Heart left ventricle (tissue), 16 donors: Measurements from ENCODE around the gene NPPC. TPM values are rescaled to one million over a fixed set of nuclear protein-coding genes. Genes with fewer than 3 reads are reported as not detected.

Experiments used
- ATAC-seq, 4 donors: fragments of 200-7000 bp; cut with Tn5 transposase; one replicate each; pipeline ENCODE4 v1.9.1; 2020 to 2022; ENCODE audit warnings: moderate library complexity in 4 of 4, mild to moderate bottlenecking in 3 of 4, moderate number of reproducible peaks in 1 of 4
- DNase-seq, 5 donors: peaks; one replicate each; pipeline ENCODE4 v3.0.0-alpha.2; 2020
- H3K27ac ChIP-seq, 12 donors: fragments of 200-600 bp; sonication (generic) in 4 of 12; one replicate each; pipeline versions ENCODE4 v1.5.0 to v1.8.0; 2016 to 2022; ENCODE audit warnings: mild to moderate bottlenecking in 2 of 12
- H3K27me3 ChIP-seq, 9 donors: fragments of 200-600 bp; sonication (generic) in 2 of 9; one replicate each; pipeline versions ENCODE4 v1.5.1 to v1.8.0; 2016 to 2022; ENCODE audit warnings: mild to moderate bottlenecking in 3 of 9
- H3K36me3 ChIP-seq, 9 donors: fragments of 200-600 bp; sonication (generic) in 2 of 9; one replicate each; pipeline versions ENCODE4 v1.5.0 to v1.8.0; 2018 to 2022; ENCODE audit warnings: mild to moderate bottlenecking in 2 of 9
- H3K4me1 ChIP-seq, 12 donors: fragments of 200-600 bp; sonication (generic) in 4 of 12; one replicate each; pipeline versions ENCODE4 v1.5.0 to v1.8.0; 2016 to 2022; ENCODE audit warnings: mild to moderate bottlenecking in 3 of 12
- H3K4me3 ChIP-seq, 12 donors: fragments of 200-600 bp; sonication (generic) in 4 of 12; one replicate each; pipeline versions ENCODE4 v1.5.0 to v1.8.0; 2017 to 2022; ENCODE audit warnings: mild to moderate bottlenecking in 9 of 12, moderate library complexity in 4 of 12
- H3K9me3 ChIP-seq, 12 donors: fragments of 200-600 bp; sonication (generic) in 4 of 12; one replicate each; pipeline versions ENCODE4 v1.5.0 to v1.8.0; 2016 to 2022; ENCODE audit warnings: mild to moderate bottlenecking in 1 of 12
- POLR2A ChIP-seq, 2 donors: fragments of 450-650 bp; IDR thresholded peaks; one replicate each; pipeline ENCODE4 v1.6.1; 2017; ENCODE audit warnings: antibody characterized with exemption in 2 of 2, mild to moderate bottlenecking in 2 of 2, moderate library complexity in 2 of 2
- WGBS, 4 donors: extraction: QIAGEN DNeasy Blood & Tissue Kit in 2 of 4; methylation state at CpG; one replicate each; pipeline versions ENCODE4 v1.1.5 to v1.1.7; 2013 to 2018; 5-methylcytosine and 5-hydroxymethylcytosine counted together
- intact Hi-C, 10 donors: fragments of 100-400 bp; cut with DNase I; formaldehyde crosslinking; loops; one replicate each; pipeline versions ENCODE4 v1.11.1 to v1.14.2; 2022
- polyA plus RNA-seq, 2 donors: library from polyadenylated mRNA; stranded (reverse); fragments of 200-250 nt; gene quantifications; one replicate each; pipeline ENCODE4 v1.2.3, GENCODE V29; 2013
- total RNA-seq, 9 donors: library from RNA; depleted of rRNA in 2 of 9; stranded (reverse); fragments of >200 nt in 2 of 9; fragmentation: NEBNext Ultra II Directional in 3 of 9; extraction: Animal tissue kit (Norgen Biotek cat#: 25700) in 3 of 9; gene quantifications; one replicate each; pipeline versions ENCODE4 v1.1.0 to v1.2.4, GENCODE V29; 2016 to 2023
- TF ChIP-seq, protein P1 (sequence below), 12 donors: fragments of 200-600 bp; sonication (generic) in 4 of 12; IDR thresholded peaks; one replicate each; pipeline versions ENCODE4 v1.5.0 to v1.8.0; 2018 to 2022; ENCODE audit warnings: antibody characterized with exemption in 12 of 12, mild to moderate bottlenecking in 5 of 12
- donor health status: ischemic (EF 13 %, LVEDD 7.1; RV severe dilation, severe dysfunction).
- donor health status: healthy with polysubstance abuse.
- donor health status: DM: no; HTN: yes; CAD: no.
- donor health status: DM: no; HTN: no; CAD: no.
- donor health status: ischemic (EF 25% LVEDD 6.9; RV normal size, moderate dysfunction).
- donor health status: ischemic (EF 25% LVEDD 5.7; RV mildly dilated, moderate dysfunction).
- donor health status: healthy.
- donor health status: DM: yes; HTN: yes; CAD: no.
- donor health status: ischemic (EF 35%, LVEDD 5.7; RV mildly dilated, moderate dysfunction).
- donor health status: nonischemic (EF 11% LVEDD 7.7; RV severe dilation, severe dysfunction).
- donor health status: DM: yes; HTN: yes; CAD: no.
- donor health status: PGD.
- donor health status: ischemic (EF 29% LVEDD 5.4; RV normal size, mild dysfunction).
- donor health status: nonischemic (EF 23%, LVEDD 6.1; RV moderate dilation, normal function).

NPPC gene
- total and polyA plus RNA-seq, 11 donors = 0.42 to 7.0 (median 1.7) TPM; not detected in 2

DNA sequence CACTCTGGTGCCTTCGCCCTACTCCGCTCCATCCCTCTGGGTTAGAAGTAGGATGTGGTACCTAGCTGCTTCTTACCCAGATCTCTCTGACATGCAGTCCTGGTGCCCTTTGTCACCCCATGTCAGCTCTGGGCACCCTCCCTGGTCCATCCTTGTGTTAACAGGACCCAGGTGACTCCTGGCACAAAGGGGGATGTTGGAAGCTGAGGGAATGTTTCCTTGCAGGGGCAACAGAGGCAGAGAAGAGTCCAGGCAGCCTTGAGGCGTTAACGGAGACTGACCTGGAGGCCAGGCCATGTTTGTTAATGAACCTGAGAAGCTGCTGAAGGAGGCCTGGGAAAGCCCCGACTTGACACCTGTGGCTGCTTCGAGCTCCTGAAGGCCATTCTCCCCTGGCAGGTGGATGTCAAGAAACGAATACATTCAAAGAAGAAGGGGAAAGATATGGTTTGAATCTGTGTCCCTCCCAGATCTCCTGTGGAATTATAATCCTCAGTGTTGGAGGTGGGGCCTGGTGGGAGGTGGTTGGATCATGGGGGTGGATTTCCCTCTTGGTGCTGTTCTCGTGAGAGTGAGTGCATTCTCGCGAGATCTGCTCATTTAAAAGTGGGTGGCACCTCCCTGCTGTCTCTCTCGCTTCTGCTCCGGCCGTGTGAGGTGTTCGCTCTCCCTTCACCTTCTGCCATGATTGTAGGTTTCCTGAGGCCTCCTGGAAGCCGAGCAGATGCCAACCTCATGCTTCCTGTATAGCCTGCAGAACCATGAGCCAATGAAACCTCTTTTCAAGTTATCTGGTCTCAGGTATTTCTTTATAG lies 31.4 kb downstream of the NPPC start:
- Histone ChIP-seq H3K36me3 (no peaks in the 10 kb centered on the region), H3K4me1 (no peaks in the 10 kb centered on the region), H3K4me3 (no peak overlapping the region), H3K27ac (no peak overlapping the region), H3K9me3 (no peaks in the 10 kb centered on the region), H3K27me3 (peaks cover 0 to 6% (median 0%) of the 10 kb centered on the region in 9 donors)
- intact Hi-C loops = no loop called here
- TF ChIP-seq, protein P1, sequence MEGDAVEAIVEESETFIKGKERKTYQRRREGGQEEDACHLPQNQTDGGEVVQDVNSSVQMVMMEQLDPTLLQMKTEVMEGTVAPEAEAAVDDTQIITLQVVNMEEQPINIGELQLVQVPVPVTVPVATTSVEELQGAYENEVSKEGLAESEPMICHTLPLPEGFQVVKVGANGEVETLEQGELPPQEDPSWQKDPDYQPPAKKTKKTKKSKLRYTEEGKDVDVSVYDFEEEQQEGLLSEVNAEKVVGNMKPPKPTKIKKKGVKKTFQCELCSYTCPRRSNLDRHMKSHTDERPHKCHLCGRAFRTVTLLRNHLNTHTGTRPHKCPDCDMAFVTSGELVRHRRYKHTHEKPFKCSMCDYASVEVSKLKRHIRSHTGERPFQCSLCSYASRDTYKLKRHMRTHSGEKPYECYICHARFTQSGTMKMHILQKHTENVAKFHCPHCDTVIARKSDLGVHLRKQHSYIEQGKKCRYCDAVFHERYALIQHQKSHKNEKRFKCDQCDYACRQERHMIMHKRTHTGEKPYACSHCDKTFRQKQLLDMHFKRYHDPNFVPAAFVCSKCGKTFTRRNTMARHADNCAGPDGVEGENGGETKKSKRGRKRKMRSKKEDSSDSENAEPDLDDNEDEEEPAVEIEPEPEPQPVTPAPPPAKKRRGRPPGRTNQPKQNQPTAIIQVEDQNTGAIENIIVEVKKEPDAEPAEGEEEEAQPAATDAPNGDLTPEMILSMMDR (IDR thresholded peaks at IDR 0.05) = no peak
- no peak for TF ChIP-seq POLR2A (IDR thresholded peaks at IDR 0.05)
- ATAC-seq = no peak
- 84 to 89% (median 85%) methylated on average over 15 of the region's 15 CpGs for WGBS, 4 donors
- peak in 1 of 5 donors; percentile 6 for DNase-seq

DNA sequence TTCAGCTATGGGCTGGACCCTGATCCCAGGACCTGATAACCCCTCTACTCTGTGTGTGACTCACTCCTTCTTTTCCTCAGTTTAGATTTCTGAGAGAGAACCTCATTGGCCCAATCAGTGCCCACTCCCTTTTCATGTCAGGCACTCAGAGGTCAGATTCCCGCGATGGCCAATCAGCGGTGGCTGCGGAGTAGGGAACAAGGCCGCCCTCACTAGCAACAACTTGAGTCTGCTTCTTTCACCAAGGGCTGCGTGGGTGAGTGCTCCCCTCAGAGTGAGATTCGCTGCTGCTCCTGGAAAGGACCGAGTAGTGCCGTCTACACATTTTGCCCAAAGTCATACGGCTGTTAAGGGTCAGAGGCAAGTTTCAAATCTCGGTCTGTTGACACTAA lies 34.7 kb downstream of the NPPC start:
- TF ChIP-seq POLR2A (IDR thresholded peaks at IDR 0.05) = no peak
- TF ChIP-seq, protein P1 (IDR thresholded peaks at IDR 0.05) = no peak
- H3K9me3 ChIP-seq = peaks cover 0 to under 1% (median 0%) of the 10 kb centered on the region in 12 donors
- no peak overlapping the region for H3K27ac ChIP-seq
- ATAC-seq = no peak
- DNase-seq = no peak
- 82 to 89% (median 86%) methylated on average over 11 of the region's 11 CpGs for WGBS, 4 donors
- intact Hi-C loops = no loop called here
- H3K4me3 ChIP-seq = no peak overlapping the region
- H3K4me1 ChIP-seq = no peaks in the 10 kb centered on the region
- peaks cover 0 to 18% (median 0%) of the 10 kb centered on the region in 9 donors for H3K27me3 ChIP-seq
- no peaks in the 10 kb centered on the region for H3K36me3 ChIP-seq

DNA sequence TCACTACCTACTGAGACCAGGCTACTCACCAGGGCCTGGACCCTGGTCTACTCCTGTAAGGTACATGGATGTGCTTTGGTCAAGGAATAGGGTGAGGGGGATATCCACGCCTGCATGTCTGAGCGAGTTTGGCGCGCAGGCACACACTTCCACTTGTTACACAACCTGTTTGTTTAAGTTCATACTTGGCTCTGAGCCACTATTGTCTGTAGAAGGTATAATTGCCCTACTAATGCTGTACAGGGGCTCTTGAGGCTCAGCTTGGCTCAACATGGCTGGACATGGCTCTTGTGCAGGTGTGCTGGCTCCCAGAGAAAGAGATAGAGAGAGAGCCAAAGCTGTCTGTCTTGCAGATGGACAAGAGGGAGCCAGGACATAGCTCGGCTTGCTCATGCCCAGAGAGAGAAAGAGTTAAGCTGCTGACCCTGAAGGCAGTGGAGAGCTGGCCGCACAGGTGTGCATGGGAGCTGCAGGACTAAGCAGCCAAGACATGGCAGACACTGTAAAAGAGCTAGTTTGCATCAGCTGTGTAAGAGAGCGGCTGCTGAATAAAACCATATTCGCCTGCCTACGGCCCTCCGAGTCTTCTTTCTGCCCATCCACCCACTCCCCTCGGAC lies 35.2 kb downstream of the NPPC start:
- WGBS, 4 donors = 75 to 82% (median 78%) methylated on average over 11 of the region's 11 CpGs
- H3K27ac ChIP-seq = no peak overlapping the region
- ATAC-seq = no peak
- intact Hi-C loops = no loop called here
- H3K4me3 ChIP-seq = no peak overlapping the region
- peaks cover 0 to 6% (median 0%) of the 10 kb centered on the region in 12 donors for H3K9me3 ChIP-seq
- no peak for TF ChIP-seq POLR2A (IDR thresholded peaks at IDR 0.05)
- TF ChIP-seq, protein P1 (IDR thresholded peaks at IDR 0.05) = no peak
- H3K36me3 ChIP-seq = no peaks in the 10 kb centered on the region
- no peaks in the 10 kb centered on the region for H3K4me1 ChIP-seq
- DNase-seq = no peak
- H3K27me3 ChIP-seq = peaks cover 0 to 20% (median 0%) of the 10 kb centered on the region in 9 donors

DNA sequence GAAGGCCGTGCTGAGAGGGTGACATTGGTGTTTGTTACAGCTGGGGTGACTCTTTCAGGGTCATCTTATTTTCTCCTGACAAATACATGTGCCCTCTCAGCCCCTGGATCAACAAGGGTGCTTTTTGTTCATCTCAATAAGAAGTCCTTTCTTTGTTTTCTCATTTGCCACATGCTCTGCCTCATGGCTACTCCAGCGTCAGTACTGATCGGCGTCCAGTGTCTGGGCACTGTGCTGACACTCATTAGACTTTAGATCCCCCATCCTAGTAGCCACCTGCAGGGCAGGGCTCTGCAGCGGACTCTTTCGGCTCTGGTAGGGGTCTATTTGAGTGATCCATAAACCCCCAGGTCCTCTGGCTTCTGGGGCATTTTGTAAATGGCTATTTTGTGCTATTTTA lies 38.4 kb downstream of the NPPC start:
- Histone ChIP-seq H3K9me3 (peaks cover 0 to 7% (median 0%) of the 10 kb centered on the region in 12 donors), H3K4me3 (no peak overlapping the region), H3K36me3 (no peaks in the 10 kb centered on the region), H3K27ac (no peak overlapping the region), H3K4me1 (no peaks in the 10 kb centered on the region), H3K27me3 (peaks cover 0 to 51% (median 10%) of the 10 kb centered on the region in 9 donors)
- no peak for ATAC-seq
- 86 to 88% (median 88%) methylated on average over 6 of the region's 6 CpGs for WGBS, 4 donors
- intact Hi-C loops = no loop called here
- no peak for DNase-seq
- TF ChIP-seq POLR2A (IDR thresholded peaks at IDR 0.05) = no peak
- TF ChIP-seq, protein P1 (IDR thresholded peaks at IDR 0.05) = no peak
